Heart left ventricle (tissue), 16 donors: ENCODE data around the gene ZIM2. TPM values are rescaled to one million over a fixed set of nuclear protein-coding genes. Genes with fewer than 3 reads are reported as not detected.

ENCODE experiments used
- ATAC-seq, 4 donors: fragments of 200-7000 bp; cut with Tn5 transposase; one replicate each; pipeline ENCODE4 v1.9.1; 2020 to 2022; ENCODE audit warnings: moderate library complexity in 4 of 4, mild to moderate bottlenecking in 3 of 4, moderate number of reproducible peaks in 1 of 4
- DNase-seq, 5 donors: peaks; one replicate each; pipeline ENCODE4 v3.0.0-alpha.2; 2020
- H3K27ac ChIP-seq, 12 donors: fragments of 200-600 bp; sonication (generic) in 4 of 12; one replicate each; pipeline versions ENCODE4 v1.5.0 to v1.8.0; 2016 to 2022; ENCODE audit warnings: mild to moderate bottlenecking in 2 of 12
- H3K27me3 ChIP-seq, 9 donors: fragments of 200-600 bp; sonication (generic) in 2 of 9; one replicate each; pipeline versions ENCODE4 v1.5.1 to v1.8.0; 2016 to 2022; ENCODE audit warnings: mild to moderate bottlenecking in 3 of 9
- H3K36me3 ChIP-seq, 9 donors: fragments of 200-600 bp; sonication (generic) in 2 of 9; one replicate each; pipeline versions ENCODE4 v1.5.0 to v1.8.0; 2018 to 2022; ENCODE audit warnings: mild to moderate bottlenecking in 2 of 9
- H3K4me1 ChIP-seq, 12 donors: fragments of 200-600 bp; sonication (generic) in 4 of 12; one replicate each; pipeline versions ENCODE4 v1.5.0 to v1.8.0; 2016 to 2022; ENCODE audit warnings: mild to moderate bottlenecking in 3 of 12
- H3K4me3 ChIP-seq, 12 donors: fragments of 200-600 bp; sonication (generic) in 4 of 12; one replicate each; pipeline versions ENCODE4 v1.5.0 to v1.8.0; 2017 to 2022; ENCODE audit warnings: mild to moderate bottlenecking in 9 of 12, moderate library complexity in 4 of 12
- H3K9me3 ChIP-seq, 12 donors: fragments of 200-600 bp; sonication (generic) in 4 of 12; one replicate each; pipeline versions ENCODE4 v1.5.0 to v1.8.0; 2016 to 2022; ENCODE audit warnings: mild to moderate bottlenecking in 1 of 12
- CTCF ChIP-seq, 12 donors: fragments of 200-600 bp; sonication (generic) in 4 of 12; IDR thresholded peaks; one replicate each; pipeline versions ENCODE4 v1.5.0 to v1.8.0; 2018 to 2022; ENCODE audit warnings: antibody characterized with exemption in 12 of 12, mild to moderate bottlenecking in 5 of 12
- POLR2A ChIP-seq, 2 donors: fragments of 450-650 bp; IDR thresholded peaks; one replicate each; pipeline ENCODE4 v1.6.1; 2017; ENCODE audit warnings: antibody characterized with exemption in 2 of 2, mild to moderate bottlenecking in 2 of 2, moderate library complexity in 2 of 2
- WGBS, 4 donors: extraction: QIAGEN DNeasy Blood & Tissue Kit in 2 of 4; methylation state at CpG; one replicate each; pipeline versions ENCODE4 v1.1.5 to v1.1.7; 2013 to 2018; 5-methylcytosine and 5-hydroxymethylcytosine counted together
- intact Hi-C, 10 donors: fragments of 100-400 bp; cut with DNase I; formaldehyde crosslinking; loops; one replicate each; pipeline versions ENCODE4 v1.11.1 to v1.14.2; 2022
- polyA plus RNA-seq, 2 donors: library from polyadenylated mRNA; stranded (reverse); fragments of 200-250 nt; gene quantifications; one replicate each; pipeline ENCODE4 v1.2.3, GENCODE V29; 2013
- total RNA-seq, 9 donors: library from RNA; depleted of rRNA in 2 of 9; stranded (reverse); fragments of >200 nt in 2 of 9; fragmentation: NEBNext Ultra II Directional in 3 of 9; extraction: Animal tissue kit (Norgen Biotek cat#: 25700) in 3 of 9; gene quantifications; one replicate each; pipeline versions ENCODE4 v1.1.0 to v1.2.4, GENCODE V29; 2016 to 2023
- donor health status: ischemic (EF 13 %, LVEDD 7.1; RV severe dilation, severe dysfunction).
- donor health status: healthy with polysubstance abuse.
- donor health status: DM: no; HTN: yes; CAD: no.
- donor health status: DM: no; HTN: no; CAD: no.
- donor health status: ischemic (EF 25% LVEDD 6.9; RV normal size, moderate dysfunction).
- donor health status: ischemic (EF 25% LVEDD 5.7; RV mildly dilated, moderate dysfunction).
- donor health status: healthy.
- donor health status: DM: yes; HTN: yes; CAD: no.
- donor health status: ischemic (EF 35%, LVEDD 5.7; RV mildly dilated, moderate dysfunction).
- donor health status: nonischemic (EF 11% LVEDD 7.7; RV severe dilation, severe dysfunction).
- donor health status: DM: yes; HTN: yes; CAD: no.
- donor health status: PGD.
- donor health status: ischemic (EF 29% LVEDD 5.4; RV normal size, mild dysfunction).
- donor health status: nonischemic (EF 23%, LVEDD 6.1; RV moderate dilation, normal function).

Gene ZIM2
- total and polyA plus RNA-seq, 11 donors = 0.16 to 0.26 (median 0.20) TPM; not detected in 7

GRCh38 chr19:56834564-56835375 lies 5.8 kb downstream of the ZIM2 start:
- 75 to 83% (median 82%) methylated on average over 5 of the region's 5 CpGs for WGBS, 4 donors
- Histone ChIP-seq H3K9me3 (peaks cover 0 to 10% (median 0%) of the 10 kb centered on the region in 12 donors), H3K27ac (no peak overlapping the region), H3K27me3 (no peaks in the 10 kb centered on the region), H3K36me3 (peaks cover 0 to 2% (median 0%) of the 10 kb centered on the region in 9 donors), H3K4me3 (no peak overlapping the region), H3K4me1 (peaks cover 0 to 14% (median 0%) of the 10 kb centered on the region in 12 donors)
- intact Hi-C loops = loop anchor here in 3 of 10 donors (5.0 kb wide), 3 partner anchors 82 to 442 kb away; partner anchors contain the start of gene ZNF582 (in 1 of the 3)
- no peak for TF ChIP-seq CTCF (IDR thresholded peaks at IDR 0.05)
- no peak for TF ChIP-seq POLR2A (IDR thresholded peaks at IDR 0.05)
- ATAC-seq (no peak), DNase-seq (no peak)

- no peaks in the 10 kb centered on the region for H3K27me3 ChIP-seq
- no peak for TF ChIP-seq POLR2A (IDR thresholded peaks at IDR 0.05)
- TF ChIP-seq CTCF (IDR thresholded peaks at IDR 0.05) = no peak
- no peak overlapping the region for H3K27ac ChIP-seq
- no peaks in the 10 kb centered on the region for H3K9me3 ChIP-seq
- intact Hi-C loops = loop anchor here in 1 of 10 donors (5.0 kb wide), 1 partner anchor 80 kb away; no protein-coding TSS in a partner anchor
- 65 to 78% (median 74%) methylated on average over 5 of the region's 5 CpGs for WGBS, 4 donors
- peaks cover 0 to 2% (median 0%) of the 10 kb centered on the region in 9 donors for H3K36me3 ChIP-seq
- no peak overlapping the region for H3K4me3 ChIP-seq
- ATAC-seq = no peak
- no peak for DNase-seq
- H3K4me1 ChIP-seq = peaks cover 0 to 13% (median 0%) of the 10 kb centered on the region in 12 donors
Observed at GRCh38 chr19:56832352-56832928, 8.1 kb downstream of the ZIM2 start.

GRCh38 chr19:56831255-56831654 lies 9.3 kb downstream of the ZIM2 start:
- Histone ChIP-seq H3K4me3 (no peak overlapping the region), H3K9me3 (no peaks in the 10 kb centered on the region), H3K36me3 (peaks cover 0 to 2% (median 0%) of the 10 kb centered on the region in 9 donors), H3K4me1 (peaks cover 0 to 8% (median 0%) of the 10 kb centered on the region in 12 donors), H3K27me3 (no peaks in the 10 kb centered on the region), H3K27ac (no peak overlapping the region)
- DNase-seq (no peak), ATAC-seq (no peak)
- TF ChIP-seq POLR2A (IDR thresholded peaks at IDR 0.05) (no peak), CTCF (IDR thresholded peaks at IDR 0.05) (no peak)
- intact Hi-C loops = loop anchor here in 1 of 10 donors (5.0 kb wide), 1 partner anchor 79 kb away; no protein-coding TSS in a partner anchor
- 51 to 59% (median 55%) methylated on average over 2 of the region's 2 CpGs for WGBS, 4 donors

- DNase-seq = no peak
Observed at GRCh38 chr19:56829596-56829995, 10.9 kb downstream of the ZIM2 start.

More at GRCh38 chr19:56829596-56829995, 10.9 kb downstream of the ZIM2 start:
- whole genome bisulfite sequencing, 4 donors = 76 to 82% (median 79%) methylated on average over 6 of the region's 6 CpGs
- no peak overlapping the region for H3K27ac ChIP-seq
- no peaks in the 10 kb centered on the region for H3K27me3 ChIP-seq
- TF ChIP-seq CTCF (IDR thresholded peaks at IDR 0.05) = no peak
- no peak for TF ChIP-seq POLR2A (IDR thresholded peaks at IDR 0.05)
- peaks cover 0 to 8% (median 0%) of the 10 kb centered on the region in 12 donors for H3K4me1 ChIP-seq
- H3K36me3 ChIP-seq = peaks cover 0 to 2% (median 0%) of the 10 kb centered on the region in 9 donors
- intact Hi-C loops = no loop called here
- H3K4me3 ChIP-seq = no peak overlapping the region
- no peaks in the 10 kb centered on the region for H3K9me3 ChIP-seq
- no peak for ATAC-seq
